Measurements from ENCODE around the gene ZFAND6. TPM values are rescaled to one million over a fixed set of nuclear protein-coding genes. Genes with fewer than 3 reads are reported as not detected.

ZFAND6 gene
- total RNA-seq, 1 donor from 2014 or later, result 86.7 TPM

- DNase-seq (ENCODE audit: low read depth), result no peak
- no peak overlapping the region for H3K4me3 ChIP-seq (ENCODE audit: low read depth, low read length)
- TF ChIP-seq, protein P1, sequence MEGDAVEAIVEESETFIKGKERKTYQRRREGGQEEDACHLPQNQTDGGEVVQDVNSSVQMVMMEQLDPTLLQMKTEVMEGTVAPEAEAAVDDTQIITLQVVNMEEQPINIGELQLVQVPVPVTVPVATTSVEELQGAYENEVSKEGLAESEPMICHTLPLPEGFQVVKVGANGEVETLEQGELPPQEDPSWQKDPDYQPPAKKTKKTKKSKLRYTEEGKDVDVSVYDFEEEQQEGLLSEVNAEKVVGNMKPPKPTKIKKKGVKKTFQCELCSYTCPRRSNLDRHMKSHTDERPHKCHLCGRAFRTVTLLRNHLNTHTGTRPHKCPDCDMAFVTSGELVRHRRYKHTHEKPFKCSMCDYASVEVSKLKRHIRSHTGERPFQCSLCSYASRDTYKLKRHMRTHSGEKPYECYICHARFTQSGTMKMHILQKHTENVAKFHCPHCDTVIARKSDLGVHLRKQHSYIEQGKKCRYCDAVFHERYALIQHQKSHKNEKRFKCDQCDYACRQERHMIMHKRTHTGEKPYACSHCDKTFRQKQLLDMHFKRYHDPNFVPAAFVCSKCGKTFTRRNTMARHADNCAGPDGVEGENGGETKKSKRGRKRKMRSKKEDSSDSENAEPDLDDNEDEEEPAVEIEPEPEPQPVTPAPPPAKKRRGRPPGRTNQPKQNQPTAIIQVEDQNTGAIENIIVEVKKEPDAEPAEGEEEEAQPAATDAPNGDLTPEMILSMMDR (conservative IDR thresholded peaks at IDR 0.05; ENCODE audit: low read depth, low read length), result no peak
Observed at GRCh38 chr15:80159811-80160569, 100.5 kb downstream of the ZFAND6 start.

GRCh38 chr15:80160570-80161156 lies 101.2 kb downstream of the ZFAND6 start:
- TF ChIP-seq, protein P1 (conservative IDR thresholded peaks at IDR 0.05; ENCODE audit: low read depth, low read length), result no peak
- DNase-seq (ENCODE audit: low read depth), result peak; percentile 91

GRCh38 chr15:80161468-80162016 lies 102.1 kb downstream of the ZFAND6 start:
- no peak for DNase-seq (ENCODE audit: low read depth)
- H3K4me3 ChIP-seq (ENCODE audit: low read depth, low read length), result no peak overlapping the region
- TF ChIP-seq, protein P1 (conservative IDR thresholded peaks at IDR 0.05; ENCODE audit: low read depth, low read length), result no peak

More at GRCh38 chr15:80160570-80161156, 101.2 kb downstream of the ZFAND6 start:
- no peak overlapping the region for H3K4me3 ChIP-seq (ENCODE audit: low read depth, low read length)

DNA sequence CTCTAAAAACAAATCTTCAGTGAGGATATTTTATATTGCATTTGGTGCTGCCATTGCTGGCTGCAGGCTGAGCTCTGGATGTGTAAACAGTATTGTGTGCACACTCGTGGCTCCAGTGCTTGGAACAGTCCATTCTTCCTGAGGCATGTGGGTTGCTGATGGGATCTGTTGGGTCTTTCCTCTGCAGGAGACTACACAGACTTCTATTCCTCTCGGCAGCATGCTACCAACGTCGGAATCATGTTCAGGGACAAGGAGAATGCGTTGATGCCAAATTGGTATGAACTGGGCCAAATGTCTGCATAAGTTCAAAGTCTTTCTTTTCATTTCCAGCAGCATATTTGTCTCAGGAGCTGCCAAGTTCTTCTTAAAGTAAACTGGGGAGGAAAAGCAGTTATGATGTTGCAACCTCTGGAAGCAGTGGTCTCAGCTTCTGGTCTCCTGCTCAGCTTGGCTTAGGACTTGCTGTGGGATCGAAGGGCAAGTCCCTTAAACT lies 102.6 kb downstream of the ZFAND6 start:
- TF ChIP-seq, protein P1 (conservative IDR thresholded peaks at IDR 0.05; ENCODE audit: low read depth, low read length), result no peak
- no peak overlapping the region for H3K4me3 ChIP-seq (ENCODE audit: low read depth, low read length)
- no peak for DNase-seq (ENCODE audit: low read depth)

DNA sequence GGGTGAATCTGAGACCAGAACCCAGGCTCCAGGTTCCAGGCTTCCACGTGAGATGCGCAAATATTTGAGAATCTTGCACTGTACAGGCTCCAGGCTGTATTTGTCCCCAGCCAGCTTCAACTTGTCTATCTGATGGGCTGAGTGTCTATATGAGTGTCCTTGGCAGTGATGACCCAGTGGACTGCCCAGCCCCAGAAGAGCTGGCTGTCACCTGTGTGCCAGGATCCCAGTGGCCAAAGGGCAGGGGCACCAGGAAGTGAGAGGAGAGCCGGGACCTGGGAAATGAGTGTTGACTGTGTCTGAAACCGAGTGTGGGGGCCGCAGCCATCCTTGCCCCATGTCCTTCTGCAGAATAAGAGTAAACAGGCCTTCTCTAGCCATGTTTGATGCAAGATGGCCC lies 103.7 kb downstream of the ZFAND6 start:
- H3K4me3 ChIP-seq (ENCODE audit: low read depth, low read length), result no peak overlapping the region
- TF ChIP-seq, protein P1 (conservative IDR thresholded peaks at IDR 0.05; ENCODE audit: low read depth, low read length), result no peak
- DNase-seq (ENCODE audit: low read depth), result no peak

DNA sequence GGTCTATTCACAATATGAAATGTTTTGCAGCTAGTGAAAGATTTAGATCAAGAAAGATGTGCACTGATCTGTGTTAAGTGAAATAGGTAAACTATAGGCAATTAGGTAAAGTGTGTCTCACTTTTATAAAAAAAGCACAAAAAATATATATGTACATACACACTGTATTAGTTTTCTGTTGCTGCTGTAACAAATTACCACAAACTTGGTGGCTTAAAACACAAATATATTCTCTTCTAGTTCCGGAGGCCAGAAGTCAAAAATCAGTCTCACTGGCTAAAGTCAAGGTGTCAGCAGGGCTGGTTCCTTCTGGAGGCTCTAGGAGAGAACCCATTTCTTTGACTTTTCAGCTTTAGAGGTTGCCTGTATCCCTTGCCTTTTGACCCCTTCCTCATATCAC lies 104.4 kb downstream of the ZFAND6 start:
- TF ChIP-seq, protein P1 (conservative IDR thresholded peaks at IDR 0.05; ENCODE audit: low read depth, low read length), result no peak
- H3K4me3 ChIP-seq (ENCODE audit: low read depth, low read length), result no peak overlapping the region
- DNase-seq (ENCODE audit: low read depth), result no peak

All from epithelial cell of proximal tubule (primary cell).